Transverse colon (tissue), 4 donors: ENCODE data around the gene HEYL. TPM values are rescaled to one million over a fixed set of nuclear protein-coding genes. Genes with fewer than 3 reads are reported as not detected.

Source experiments
- DNase-seq: peaks from one replicate; pipeline ENCODE4 v3.0.0-alpha.2; 2019
- H3K27ac ChIP-seq, 4 donors: fragments of 200-600 bp; sonication (generic); 2 replicates each; pipeline ENCODE4 v1.5.1; 2016 to 2018; ENCODE audit warnings: inconsistent platforms in 4 of 4
- H3K27me3 ChIP-seq: fragments of 200-600 bp; sonication (generic); 2 replicates; pipeline ENCODE4 v1.5.1; 2017; ENCODE audit warnings: inconsistent platforms
- H3K36me3 ChIP-seq, 4 donors: fragments of 200-600 bp; sonication (generic); 2 replicates each; pipeline ENCODE4 v1.5.1; 2017 to 2019; ENCODE audit warnings: inconsistent platforms in 4 of 4
- H3K4me1 ChIP-seq, 4 donors: fragments of 200-600 bp; sonication (generic); 2 replicates each; pipeline ENCODE4 v1.5.1; 2017 to 2020; ENCODE audit warnings: inconsistent platforms in 4 of 4
- H3K4me3 ChIP-seq, 4 donors: fragments of 200-600 bp; sonication (generic); 1 replicate in 1 of 4; 2 replicates in 3 of 4; pipeline versions ENCODE4 v1.5.1 to v1.6.1; 2017 to 2019; ENCODE audit warnings: inconsistent platforms in 4 of 4
- H3K9me3 ChIP-seq, 2 donors: fragments of 200-600 bp; sonication (generic); 2 replicates each; pipeline ENCODE4 v1.5.1; 2017 to 2019; ENCODE audit warnings: inconsistent platforms in 2 of 2
- CTCF ChIP-seq, 5 experiments: fragments of 200-600 bp in 3 of 5; fragments of 450-650 bp in 2 of 5; sonication (generic) in 3 of 5; IDR thresholded peaks; 1 replicate in 2 of 5; 2 replicates in 3 of 5; pipeline ENCODE4 v1.5.1; 2016 to 2017; ENCODE audit warnings: antibody characterized with exemption in 5 of 5, inconsistent platforms in 3 of 5, mild to moderate bottlenecking in 2 of 5, moderate library complexity in 1 of 5
- EP300 ChIP-seq: sonication (generic); formaldehyde crosslinking; IDR thresholded peaks from one replicate; pipeline ENCODE4 v1.6.1; 2017; ENCODE audit warnings: antibody characterized with exemption, low read depth
- POLR2A ChIP-seq: fragments of 450-650 bp; IDR thresholded peaks from one replicate; pipeline ENCODE4 v1.6.1; 2016; ENCODE audit warnings: antibody characterized with exemption, mild to moderate bottlenecking, moderate library complexity
- POLR2AphosphoS5 ChIP-seq, 3 donors: sonication (generic); formaldehyde crosslinking; IDR thresholded peaks; one replicate each; pipeline ENCODE4 v1.6.1; 2016; ENCODE audit warnings: antibody characterized with exemption in 3 of 3
- WGBS, 2 donors: methylation state at CpG; one replicate each; pipeline ENCODE4 v1.1.5; 2018; ENCODE audit warnings: low coverage in 1 of 2; 5-methylcytosine and 5-hydroxymethylcytosine counted together
- in situ Hi-C, 4 donors: fragments of 200-750 bp; cut with MboI; loops; one replicate each; pipeline versions ENCODE4 v1.15.0 to v1.15.1; 2017; ENCODE audit warnings: low sequenced_read_pairs in 3 of 4, low pct_ligation_motif_present in 1 of 4, low pct_unique_long_range_greater_than_20kb in 1 of 4
- intact Hi-C: fragments of 100-400 bp; cut with DNase I; formaldehyde crosslinking; loops from one replicate; pipeline ENCODE4 v1.15.1; 2023; ENCODE audit warnings: low total_unique reads
- total RNA-seq, 4 donors: library from RNA; depleted of rRNA; stranded (reverse); fragments of >200 nt; gene quantifications; one replicate each; pipeline ENCODE4 v1.1.0, GENCODE V29; 2016

The HEYL gene
- total RNA-seq, 4 donors from 2014 or later = 1.2 to 12.1 (median 2.5) TPM

- Histone ChIP-seq H3K9me3 (no peaks in the 10 kb centered on the region), H3K27me3 (no peaks in the 10 kb centered on the region), H3K4me3 (no peak overlapping the region), H3K36me3 (no peaks in the 10 kb centered on the region), H3K4me1 (peaks cover 0 to 3% (median 0%) of the 10 kb centered on the region in 4 donors), H3K27ac (no peak overlapping the region)
- intact Hi-C loops (no loop called here), in situ Hi-C loops (no loop called here)
- 95% methylated on average over 3 of the region's 3 CpGs; no CpG with 5 or more reads in 1 of the 2 donors for WGBS, 2 donors
- TF ChIP-seq POLR2A = no peak
- TF ChIP-seq CTCF (IDR thresholded peaks at IDR 0.05) = no peak
- TF ChIP-seq EP300 = no peak
- TF ChIP-seq POLR2AphosphoS5 (IDR thresholded peaks at IDR 0.05) = no peak
- no peak for DNase-seq
Observed at GRCh38 chr1:39622427-39622826, 17.0 kb downstream of the HEYL start.

- H3K4me3 ChIP-seq = no peak overlapping the region
- in situ Hi-C loops = no loop called here
- no peaks in the 10 kb centered on the region for H3K27me3 ChIP-seq
- no peak for TF ChIP-seq POLR2A
- no peak for TF ChIP-seq POLR2AphosphoS5 (IDR thresholded peaks at IDR 0.05)
- no peak for TF ChIP-seq EP300
- no peak for TF ChIP-seq CTCF (IDR thresholded peaks at IDR 0.05)
- 70 to 87% methylated on average over 2 to 3 of the region's 3 CpGs for WGBS, 2 donors
- H3K9me3 ChIP-seq = no peaks in the 10 kb centered on the region
- no peaks in the 10 kb centered on the region for H3K36me3 ChIP-seq
- intact Hi-C loops = no loop called here
- no peak overlapping the region for H3K27ac ChIP-seq
- DNase-seq = no peak
- no peaks in the 10 kb centered on the region for H3K4me1 ChIP-seq
Observed at GRCh38 chr1:39620659-39621165, 18.7 kb downstream of the HEYL start.

- H3K9me3 ChIP-seq = no peaks in the 10 kb centered on the region
- TF ChIP-seq CTCF (IDR thresholded peaks at IDR 0.05) (no peak), POLR2AphosphoS5 (IDR thresholded peaks at IDR 0.05) (no peak), POLR2A (no peak), EP300 (no peak)
- peaks cover 0 to 3% (median 0%) of the 10 kb centered on the region in 4 donors for H3K4me1 ChIP-seq
- WGBS, 2 donors = 65 to 89% methylated on average over 2 to 4 of the region's 4 CpGs
- H3K27ac ChIP-seq = no peak overlapping the region
- DNase-seq = no peak
- intact Hi-C loops (no loop called here), in situ Hi-C loops (no loop called here)
- no peak overlapping the region for H3K4me3 ChIP-seq
- no peaks in the 10 kb centered on the region for H3K27me3 ChIP-seq
- H3K36me3 ChIP-seq = no peaks in the 10 kb centered on the region
Observed at GRCh38 chr1:39617488-39618049, 21.9 kb downstream of the HEYL start.

GRCh38 chr1:39615086-39615673 lies 24.3 kb downstream of the HEYL start:
- no peaks in the 10 kb centered on the region for H3K9me3 ChIP-seq
- no peaks in the 10 kb centered on the region for H3K27me3 ChIP-seq
- H3K4me3 ChIP-seq = no peak overlapping the region
- H3K4me1 ChIP-seq = peaks cover 0 to 3% (median 0%) of the 10 kb centered on the region in 4 donors
- in situ Hi-C loops (no loop called here), intact Hi-C loops (no loop called here)
- no peaks in the 10 kb centered on the region for H3K36me3 ChIP-seq
- no peak for TF ChIP-seq EP300
- TF ChIP-seq POLR2AphosphoS5 (IDR thresholded peaks at IDR 0.05) = no peak
- TF ChIP-seq CTCF (IDR thresholded peaks at IDR 0.05) = no peak
- TF ChIP-seq POLR2A = no peak
- 65 to 69% methylated on average over 5 to 8 of the region's 8 CpGs for WGBS, 2 donors
- H3K27ac ChIP-seq = no peak overlapping the region
- no peak for DNase-seq
